DND-41 (cell line): Measurements from ENCODE around the gene PHACTR3.

ENCODE experiments used
- ATAC-seq: fragments of 200-7000 bp; cut with Tn5 transposase; 3 replicates; pipeline ENCODE4 v1.9.1; 2021; ENCODE audit warnings: low read depth; ENCODE audit not compliant: insufficient read depth
- DNase-seq: peaks from one replicate; pipeline ENCODE4 v3.0.0-alpha.2; 2020
- H2AFZ ChIP-seq: 2 replicates; pipeline ENCODE4 v1.6.0; 2012; ENCODE audit warnings: low read depth, low read length
- H3K27ac ChIP-seq: 2 replicates; pipeline ENCODE4 v1.5.1; 2012; ENCODE audit warnings: low read length, inconsistent platforms
- H3K27me3 ChIP-seq: fragments of 200-600 bp; sonication (generic); 2 replicates; pipeline ENCODE4 v1.6.0; 2012; ENCODE audit warnings: low read length, mild to moderate bottlenecking, inconsistent platforms; ENCODE audit not compliant: insufficient read depth, poor library complexity
- H3K36me3 ChIP-seq: 2 replicates; pipeline ENCODE4 v1.5.1; 2012; ENCODE audit warnings: low read length, inconsistent platforms; ENCODE audit not compliant: insufficient read depth
- H3K4me1 ChIP-seq: 2 replicates; pipeline ENCODE4 v1.5.1; 2012; ENCODE audit warnings: mild to moderate bottlenecking, low read length; ENCODE audit not compliant: insufficient read depth
- H3K4me2 ChIP-seq: 2 replicates; pipeline ENCODE4 v1.6.0; 2012; ENCODE audit warnings: mild to moderate bottlenecking, moderate library complexity, low read length, inconsistent platforms; ENCODE audit not compliant: insufficient read depth
- H3K4me3 ChIP-seq, 2 experiments: fragments of 200-600 bp in 1 of 2; shearing (Covaris generic) in 1 of 2; 2 replicates each; pipeline ENCODE4 v1.5.1; 2012 to 2016; ENCODE audit warnings: inconsistent platforms in 2 of 2, low read length in 2 of 2, mild to moderate bottlenecking in 2 of 2, low read depth in 1 of 2, moderate library complexity in 1 of 2
- H3K79me2 ChIP-seq: 2 replicates; pipeline ENCODE4 v1.6.0; 2012; ENCODE audit warnings: low read length, inconsistent platforms; ENCODE audit not compliant: insufficient read depth
- H3K9ac ChIP-seq: 2 replicates; pipeline ENCODE4 v1.6.0; 2012; ENCODE audit warnings: low read depth, mild to moderate bottlenecking, inconsistent platforms, low read length, moderate library complexity
- H3K9me3 ChIP-seq: 2 replicates; pipeline ENCODE4 v1.5.1; 2012; ENCODE audit warnings: low read length, moderate library complexity, mild to moderate bottlenecking, inconsistent platforms; ENCODE audit not compliant: insufficient read depth, severe bottlenecking
- H4K20me1 ChIP-seq: 2 replicates; pipeline ENCODE4 v1.6.0; 2012; ENCODE audit warnings: low read length; ENCODE audit not compliant: insufficient read depth
- CTCF ChIP-seq: IDR thresholded peaks from 2 replicates; pipeline ENCODE4 v1.5.1; 2012; ENCODE audit warnings: borderline replicate concordance, low read length, moderate library complexity, mild to moderate bottlenecking; ENCODE audit not compliant: poor library complexity, severe bottlenecking; ENCODE audit errors: extremely low read depth
- EZH2 ChIP-seq: IDR thresholded peaks from 3 replicates; pipeline ENCODE4 v1.6.1; 2012; ENCODE audit warnings: borderline replicate concordance, low read depth, mild to moderate bottlenecking, moderate library complexity, low read length, inconsistent platforms; ENCODE audit not compliant: severe bottlenecking

Gene PHACTR3

GRCh38 chr20:59817406-59817805, 213.1 kb downstream of the PHACTR3 start:
- H2AFZ ChIP-seq: no peak overlapping the region
- H3K4me1 ChIP-seq: no peaks in the 10 kb centered on the region

GRCh38 chr20:59817846-59818615, 213.7 kb downstream of the PHACTR3 start:
- no peak overlapping the region for H3K9ac ChIP-seq
- no peak for TF ChIP-seq EZH2
- TF ChIP-seq CTCF: no peak
- no peaks in the 10 kb centered on the region for H3K36me3 ChIP-seq

More at GRCh38 chr20:59817406-59817805, 213.1 kb downstream of the PHACTR3 start:
- no peak for DNase-seq
- Histone ChIP-seq H3K4me3 (no peak overlapping the region), H4K20me1 (peaks cover 5% of the 10 kb centered on the region; the same call in 1 of the 2 replicates), H3K9ac (no peak overlapping the region), H3K4me2 (no peak overlapping the region), H3K9me3 (no peaks in the 10 kb centered on the region), H3K27me3 (peaks cover 27% of the 10 kb centered on the region), H3K27ac (no peak overlapping the region), H3K79me2 (no peaks in the 10 kb centered on the region), H3K36me3 (no peaks in the 10 kb centered on the region)
- no peak for TF ChIP-seq EZH2
- TF ChIP-seq CTCF: no peak
- no peak for ATAC-seq

GRCh38 chr20:59818911-59819310, 214.6 kb downstream of the PHACTR3 start:
- Histone ChIP-seq H3K36me3 (no peaks in the 10 kb centered on the region), H2AFZ (no peak overlapping the region), H3K27me3 (peaks cover 16% of the 10 kb centered on the region), H3K4me1 (no peaks in the 10 kb centered on the region), H3K4me3 (no peak overlapping the region), H3K9ac (no peak overlapping the region), H3K4me2 (no peak overlapping the region), H3K27ac (no peak overlapping the region), H3K79me2 (no peaks in the 10 kb centered on the region), H3K9me3 (no peaks in the 10 kb centered on the region), H4K20me1 (peaks cover 5% of the 10 kb centered on the region; the same call in 1 of the 2 replicates)
- no peak for DNase-seq
- ATAC-seq: no peak
- TF ChIP-seq CTCF (no peak), EZH2 (no peak)

More at GRCh38 chr20:59817846-59818615, 213.7 kb downstream of the PHACTR3 start:
- Histone ChIP-seq H4K20me1 (peaks cover 5% of the 10 kb centered on the region; the same call in 1 of the 2 replicates), H3K27ac (no peak overlapping the region), H3K4me1 (no peaks in the 10 kb centered on the region), H3K4me2 (no peak overlapping the region), H2AFZ (no peak overlapping the region), H3K9me3 (no peaks in the 10 kb centered on the region), H3K27me3 (peaks cover 21% of the 10 kb centered on the region), H3K79me2 (no peaks in the 10 kb centered on the region), H3K4me3 (no peak overlapping the region)
- ATAC-seq (no peak), DNase-seq (no peak)
